ENCODE results near the gene TPK1. TPM values are rescaled to one million over a fixed set of nuclear protein-coding genes. Genes with fewer than 3 reads are reported as not detected.

The TPK1 gene
- total RNA-seq, 4 donors from 2014 or later = 8.0 to 15.6 (median 11.1) TPM

GRCh38 chr7:144777005-144777839 lies 58.6 kb downstream of the TPK1 start:
- TF ChIP-seq CTCF (IDR thresholded peaks at IDR 0.05; ENCODE audit: low read depth) = no peak

GRCh38 chr7:144776447-144776846 lies 59.4 kb downstream of the TPK1 start:
- no peak for TF ChIP-seq CTCF (IDR thresholded peaks at IDR 0.05; ENCODE audit: low read depth)

- TF ChIP-seq CTCF (IDR thresholded peaks at IDR 0.05; ENCODE audit: low read depth) = no peak
Observed at GRCh38 chr7:144775749-144776148, 60.1 kb downstream of the TPK1 start.

- no peak for TF ChIP-seq CTCF (IDR thresholded peaks at IDR 0.05; ENCODE audit: low read depth)
Observed at GRCh38 chr7:144771927-144772326, 63.9 kb downstream of the TPK1 start.

- TF ChIP-seq CTCF (IDR thresholded peaks at IDR 0.05; ENCODE audit: low read depth) = no peak
Observed at GRCh38 chr7:144771174-144771573, 64.7 kb downstream of the TPK1 start.

GRCh38 chr7:144769352-144769751 lies 66.5 kb downstream of the TPK1 start:
- TF ChIP-seq CTCF (IDR thresholded peaks at IDR 0.05; ENCODE audit: low read depth) = no peak

GRCh38 chr7:144768633-144769032 lies 67.2 kb downstream of the TPK1 start:
- TF ChIP-seq CTCF (IDR thresholded peaks at IDR 0.05; ENCODE audit: low read depth) = no peak
